Liver (tissue), 9 donors: ENCODE results near the gene CTSW. TPM values are rescaled to one million over a fixed set of nuclear protein-coding genes. Genes with fewer than 3 reads are reported as not detected.
A peak's percentile ranks its signal among the peaks of the same experiment; 100 is the strongest.

Source experiments
- DNase-seq: peaks from one replicate; pipeline ENCODE4 v3.0.0-alpha.2; 2017; ENCODE audit warnings: low spot score
- H3K27ac ChIP-seq, 2 donors: one replicate each; pipeline ENCODE4 v1.7.0; 2013; ENCODE audit warnings: inconsistent platforms in 2 of 2, low read length in 2 of 2, control low read depth in 1 of 2, low read depth in 1 of 2, mild to moderate bottlenecking in 1 of 2
- H3K27me3 ChIP-seq, 4 donors: one replicate each; pipeline versions ENCODE4 v1.6.1 to v1.7.0; 2013; ENCODE audit warnings: low read length in 3 of 4, inconsistent platforms in 1 of 4, mild to moderate bottlenecking in 1 of 4, moderate library complexity in 1 of 4; ENCODE audit not compliant: control insufficient read depth in 4 of 4, insufficient read depth in 4 of 4
- H3K36me3 ChIP-seq, 4 donors: one replicate each; pipeline versions ENCODE4 v1.6.1 to v1.7.0; 2013; ENCODE audit warnings: low read length in 3 of 4, mild to moderate bottlenecking in 3 of 4, low read depth in 1 of 4, moderate library complexity in 1 of 4; ENCODE audit not compliant: control insufficient read depth in 4 of 4, insufficient read depth in 3 of 4
- H3K4me1 ChIP-seq, 4 donors: one replicate each; pipeline versions ENCODE4 v1.6.1 to v1.7.0; 2013; ENCODE audit warnings: low read length in 3 of 4, mild to moderate bottlenecking in 3 of 4, moderate library complexity in 1 of 4; ENCODE audit not compliant: control insufficient read depth in 4 of 4, insufficient read depth in 4 of 4
- H3K4me3 ChIP-seq, 3 donors: one replicate each; pipeline versions ENCODE4 v1.6.1 to v1.7.0; 2013; ENCODE audit warnings: low read length in 3 of 3, control low read depth in 1 of 3, low read depth in 1 of 3, mild to moderate bottlenecking in 1 of 3
- H3K9ac ChIP-seq, 2 donors: one replicate each; pipeline ENCODE4 v1.7.0; 2013; ENCODE audit warnings: low read length in 2 of 2, mild to moderate bottlenecking in 2 of 2, moderate library complexity in 2 of 2, control low read depth in 1 of 2, low read depth in 1 of 2
- H3K9me3 ChIP-seq, 4 donors: one replicate each; pipeline versions ENCODE4 v1.6.1 to v1.7.0; 2013; ENCODE audit warnings: low read length in 3 of 4; ENCODE audit not compliant: control insufficient read depth in 4 of 4
- ATF3 ChIP-seq: IDR thresholded peaks from 2 replicates; pipeline ENCODE4 v1.6.1; 2016; ENCODE audit warnings: antibody characterized with exemption
- CTCF ChIP-seq: fragments of 150-350 bp; IDR thresholded peaks from 2 replicates; pipeline ENCODE4 v1.5.1; 2017; ENCODE audit warnings: improper control_type of control experiment, low read depth, low read length; ENCODE audit not compliant: missing input control
- EGR1 ChIP-seq, 2 donors: IDR thresholded peaks; 2 replicates each; pipeline ENCODE4 v1.6.1; 2016 to 2018; ENCODE audit warnings: antibody characterized with exemption in 2 of 2, low read depth in 2 of 2
- FOXA1 ChIP-seq: IDR thresholded peaks from 2 replicates; pipeline ENCODE4 v1.6.1; 2016; ENCODE audit warnings: antibody characterized with exemption
- FOXA2 ChIP-seq: IDR thresholded peaks from 2 replicates; pipeline ENCODE4 v1.6.1; 2016; ENCODE audit warnings: antibody characterized with exemption
- GABPA ChIP-seq, 2 donors: IDR thresholded peaks in 1 of 2; conservative IDR thresholded peaks in 1 of 2; 2 replicates each; pipeline ENCODE4 v1.6.1; 2016; ENCODE audit warnings: antibody characterized with exemption in 2 of 2, mild to moderate bottlenecking in 1 of 2, moderate library complexity in 1 of 2
- HNF4A ChIP-seq, 2 donors: conservative IDR thresholded peaks; 2 replicates each; pipeline ENCODE4 v1.6.1; 2016; ENCODE audit warnings: antibody characterized with exemption in 2 of 2, mild to moderate bottlenecking in 2 of 2
- JUND ChIP-seq, 2 donors: IDR thresholded peaks; 2 replicates each; pipeline ENCODE4 v1.6.1; 2016; ENCODE audit warnings: antibody characterized with exemption in 2 of 2
- MAX ChIP-seq: IDR thresholded peaks from 2 replicates; pipeline ENCODE4 v1.6.1; 2016; ENCODE audit warnings: antibody characterized with exemption
- NR2F2 ChIP-seq: IDR thresholded peaks from 2 replicates; pipeline ENCODE4 v1.6.1; 2016; ENCODE audit warnings: antibody characterized with exemption
- REST ChIP-seq: IDR thresholded peaks from 2 replicates; pipeline ENCODE4 v1.6.1; 2016; ENCODE audit warnings: antibody characterized with exemption, mild to moderate bottlenecking
- RXRA ChIP-seq, 2 donors: IDR thresholded peaks; 2 replicates each; pipeline ENCODE4 v1.6.1; 2017 to 2018; ENCODE audit warnings: antibody characterized with exemption in 2 of 2, mild to moderate bottlenecking in 1 of 2
- SP1 ChIP-seq: IDR thresholded peaks from 2 replicates; pipeline ENCODE4 v1.6.1; 2018; ENCODE audit warnings: antibody characterized with exemption, mild to moderate bottlenecking
- TAF1 ChIP-seq: conservative IDR thresholded peaks from 2 replicates; pipeline ENCODE4 v1.6.1; 2016; ENCODE audit warnings: antibody characterized with exemption, mild to moderate bottlenecking
- YY1 ChIP-seq: IDR thresholded peaks from 2 replicates; pipeline ENCODE4 v1.6.1; 2016; ENCODE audit warnings: antibody characterized with exemption, mild to moderate bottlenecking
- WGBS: extraction: QIAGEN DNeasy Blood & Tissue Kit; methylation state at CpG from one replicate; pipeline ENCODE4 v1.1.7; 2013; 5-methylcytosine and 5-hydroxymethylcytosine counted together
- polyA plus RNA-seq, 2 donors: library from polyadenylated mRNA; stranded (reverse) in 1 of 2; unstranded in 1 of 2; fragments of 200-250 nt in 1 of 2; fragments of >200 nt in 1 of 2; fragmentation: Nextera tagmentation in 1 of 2; extraction: Ambion mirVana in 1 of 2; gene quantifications; one replicate each; pipeline versions ENCODE4 v1.2.1 to v1.2.3, GENCODE V29; 2013 to 2015
- total RNA-seq, 2 donors: library from RNA; depleted of rRNA; stranded (reverse); fragments of >200 nt; gene quantifications; one replicate each; pipeline ENCODE4 v1.2.3, GENCODE V29; 2014
- TF ChIP-seq, protein P1 (sequence below): IDR thresholded peaks from 2 replicates; pipeline ENCODE4 v1.6.1; 2016; ENCODE audit warnings: antibody characterized with exemption
- donor health status: healthy.
- donor health status: healthy.
- donor health status: healthy.
- donor health status: healthy.
- donor health status: healthy.

Gene CTSW
- total and polyA plus RNA-seq, 4 donors = 1.3 to 2.9 (median 2.1) TPM

DNA sequence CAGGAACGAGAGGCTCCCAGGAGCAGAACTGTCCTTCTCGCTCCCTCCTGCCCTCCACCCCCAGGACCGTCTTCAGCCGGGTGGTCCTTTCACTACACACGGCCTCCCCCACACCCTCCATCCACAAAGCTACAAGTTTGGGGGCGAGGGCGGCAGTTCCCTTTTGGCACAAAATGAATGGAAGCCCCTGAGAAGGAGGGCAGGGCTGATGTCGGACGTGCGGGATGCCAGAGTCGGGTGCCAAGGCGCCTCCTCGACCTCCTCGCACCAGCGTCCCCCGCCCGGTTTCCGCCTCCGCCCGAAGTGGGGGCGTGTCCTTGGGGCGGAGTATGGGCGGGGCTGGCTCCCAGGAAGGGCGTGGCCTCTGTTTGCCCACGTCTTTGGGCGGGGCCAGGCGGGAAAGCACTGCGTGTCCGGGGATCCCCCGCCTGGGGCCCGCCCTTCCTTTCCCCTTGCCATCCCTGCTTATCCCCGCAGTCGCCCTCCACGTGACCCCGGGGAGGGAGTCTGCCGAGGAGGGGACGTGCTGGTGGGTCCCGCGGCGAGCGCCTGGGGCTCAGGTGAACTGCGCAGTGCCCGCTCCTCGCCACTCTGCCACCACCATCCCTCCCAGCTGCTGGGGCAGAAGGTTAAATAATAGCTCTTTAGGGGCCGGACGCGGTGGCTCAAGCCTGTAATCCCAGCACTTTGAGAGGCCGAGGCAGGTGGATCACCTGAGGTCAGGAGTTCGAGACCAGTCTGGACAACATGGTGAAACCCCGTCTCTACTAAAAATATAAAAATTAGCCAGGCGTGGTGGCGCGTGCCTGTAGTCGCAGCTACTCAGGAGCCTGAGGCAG, 6.1 kb upstream of the CTSW start:
- TF ChIP-seq GABPA (IDR thresholded peaks at IDR 0.05 in 1 of 2, conservative IDR thresholded peaks at IDR 0.05 in 1 of 2) (peak in 1 of 2 donors; percentile 84), YY1 (peak; percentile 33), REST (peak; percentile 18), EGR1 (IDR thresholded peaks at IDR 0.05; ENCODE audit: low read depth in 2 of 2) (peak; percentile 48 to 49), RXRA (IDR thresholded peaks at IDR 0.05) (peak; percentile 52 to 71), FOXA1 (no peak), NR2F2 (peak; percentile 52), JUND (IDR thresholded peaks at IDR 0.05) (no peak), SP1 (peak; percentile 86), ATF3 (no peak)
- Histone ChIP-seq H3K27me3 (no peaks in the 10 kb centered on the region), H3K36me3 (no peaks in the 10 kb centered on the region), H3K4me1 (peaks cover 0 to 20% (median 6%) of the 10 kb centered on the region in 4 donors), H3K4me3 (peak overlapping the region; percentile 4 to 41 (median 41)), H3K9ac (peak overlapping the region in 1 of 2 donors; percentile 56), H3K27ac (peak overlapping the region; percentile 55 to 61), H3K9me3 (no peaks in the 10 kb centered on the region)
- DNase-seq = peak; percentile 98
- WGBS = 8% methylated on average over 54 of the region's 54 CpGs

- Histone ChIP-seq H3K27ac (no peak overlapping the region), H3K4me3 (peak overlapping the region in 1 of 3 donors; percentile 6), H3K9ac (no peak overlapping the region), H3K36me3 (peaks cover 2 to 11% (median 3%) of the 10 kb centered on the region in 4 donors), H3K4me1 (peaks cover 0 to 6% (median 0%) of the 10 kb centered on the region in 4 donors), H3K27me3 (no peaks in the 10 kb centered on the region), H3K9me3 (no peaks in the 10 kb centered on the region)
- TF ChIP-seq, protein P1, sequence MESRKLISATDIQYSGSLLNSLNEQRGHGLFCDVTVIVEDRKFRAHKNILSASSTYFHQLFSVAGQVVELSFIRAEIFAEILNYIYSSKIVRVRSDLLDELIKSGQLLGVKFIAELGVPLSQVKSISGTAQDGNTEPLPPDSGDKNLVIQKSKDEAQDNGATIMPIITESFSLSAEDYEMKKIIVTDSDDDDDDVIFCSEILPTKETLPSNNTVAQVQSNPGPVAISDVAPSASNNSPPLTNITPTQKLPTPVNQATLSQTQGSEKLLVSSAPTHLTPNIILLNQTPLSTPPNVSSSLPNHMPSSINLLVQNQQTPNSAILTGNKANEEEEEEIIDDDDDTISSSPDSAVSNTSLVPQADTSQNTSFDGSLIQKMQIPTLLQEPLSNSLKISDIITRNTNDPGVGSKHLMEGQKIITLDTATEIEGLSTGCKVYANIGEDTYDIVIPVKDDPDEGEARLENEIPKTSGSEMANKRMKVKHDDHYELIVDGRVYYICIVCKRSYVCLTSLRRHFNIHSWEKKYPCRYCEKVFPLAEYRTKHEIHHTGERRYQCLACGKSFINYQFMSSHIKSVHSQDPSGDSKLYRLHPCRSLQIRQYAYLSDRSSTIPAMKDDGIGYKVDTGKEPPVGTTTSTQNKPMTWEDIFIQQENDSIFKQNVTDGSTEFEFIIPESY = no peak
- TF ChIP-seq RXRA (IDR thresholded peaks at IDR 0.05) (no peak), FOXA1 (no peak), CTCF (no peak), JUND (IDR thresholded peaks at IDR 0.05) (no peak), FOXA2 (no peak), HNF4A (conservative IDR thresholded peaks at IDR 0.05) (no peak), TAF1 (no peak), EGR1 (IDR thresholded peaks at IDR 0.05; ENCODE audit: low read depth in 2 of 2) (no peak), MAX (no peak), YY1 (no peak)
- DNase-seq = no peak
- WGBS = 78% methylated on average over 7 of the region's 7 CpGs
Observed at GRCh38 chr11:65880027-65880426, 390 bp downstream of the CTSW start.
